ENCODE results near the gene CELF6. TPM values are rescaled to one million over a fixed set of nuclear protein-coding genes. Genes with fewer than 3 reads are reported as not detected.

CELF6 gene
- polyA plus RNA-seq (2013): 1.7 TPM

DNA sequence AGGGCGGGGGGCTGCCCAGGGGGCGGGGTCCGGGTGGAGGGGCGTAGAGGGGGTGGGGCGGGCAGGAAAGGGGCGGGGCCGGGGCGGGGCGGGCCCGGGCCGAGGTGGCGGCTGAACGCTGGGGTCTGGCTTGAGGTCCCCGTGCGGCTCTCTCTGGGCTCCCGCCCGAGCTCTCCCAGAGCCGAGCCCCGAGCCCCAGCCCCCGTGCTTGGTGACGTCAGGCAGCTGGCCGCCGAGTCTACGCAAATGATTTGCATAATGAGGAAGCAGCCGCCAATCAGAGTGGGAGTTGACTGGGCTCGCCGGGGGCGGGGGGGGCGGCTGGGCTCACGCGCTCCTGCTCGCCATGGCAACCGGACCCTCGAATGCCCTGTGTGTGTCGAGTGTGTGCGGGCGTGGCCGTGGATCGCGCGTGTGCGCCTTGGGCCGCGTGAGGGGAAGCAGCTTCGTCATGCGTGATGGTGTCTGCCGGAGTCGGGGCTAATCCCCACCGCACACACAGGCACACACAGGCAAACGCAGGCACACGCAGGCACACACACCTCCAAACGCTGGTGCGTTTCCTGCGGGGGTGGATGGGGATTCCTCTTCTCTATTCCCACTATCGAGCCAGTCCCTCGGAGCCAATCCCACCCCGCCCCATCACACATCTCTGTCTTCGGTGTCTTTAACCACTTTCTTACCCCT lies at the start of gene CELF6:
CELF6 (minus strand) TSS at position 173 of the 687 bp plus-strand sequence. CDS start 283 bp downstream, outside the sequence.
- H3K4me1 ChIP-seq (ENCODE audit: control extremely low read depth in 1 of 4, control insufficient read depth in 4 of 4, insufficient read depth in 4 of 4, low read length in 3 of 4): peaks cover 4 to 12% (median 10%) of the 10 kb centered on the region in 4 experiments
- under 1% methylated on average over 43 of the region's 58 CpGs for WGBS (ENCODE audit: insufficient coverage)
- peak; percentile 88 to 95 (median 91) for DNase-seq
- POLR2A ChIA-PET: no interaction called here
- H3K36me3 ChIP-seq (ENCODE audit: control insufficient read depth in 4 of 4, insufficient read depth in 4 of 4, low read length in 3 of 4): peaks cover 0 to 8% (median 0%) of the 10 kb centered on the region in 4 experiments
- H3K4me3 ChIP-seq (ENCODE audit: control insufficient read depth in 1 of 7, extremely low read depth in 1 of 7, insufficient read depth in 4 of 7, low read depth in 2 of 7, low read length in 6 of 7): peak within 1 kb of the TSS; percentile 4 to 80 (median 61)
- H3K27me3 ChIP-seq (replicated peaks in 2 of 5; ENCODE audit: control insufficient read depth in 4 of 5, insufficient read depth in 5 of 5, low read length in 4 of 5): peaks cover 0 to 4% (median 0%) of the 10 kb centered on the region in 5 experiments
- peaks cover 0 to 13% (median 0%) of the 10 kb centered on the region in 5 experiments for H3K9me3 ChIP-seq (ENCODE audit: control extremely low read depth in 1 of 5, control insufficient read depth in 4 of 5, insufficient read depth in 2 of 5, low read depth in 1 of 5, low read length in 4 of 5)
- CTCF ChIA-PET: no interaction called here
- H3K27ac ChIP-seq (ENCODE audit: insufficient read depth in 1 of 2, low read depth in 1 of 2, low read length in 2 of 2, poor library complexity in 1 of 2, severe bottlenecking in 2 of 2): no peak within 1 kb of the TSS

- Histone ChIP-seq H3K36me3 (ENCODE audit: control insufficient read depth in 4 of 4, insufficient read depth in 4 of 4, low read length in 3 of 4) (peaks cover 2 to 18% (median 4%) of the 10 kb centered on the region in 4 experiments), H3K27me3 (replicated peaks in 2 of 5; ENCODE audit: control insufficient read depth in 4 of 5, insufficient read depth in 5 of 5, low read length in 4 of 5) (no peaks in the 10 kb centered on the region), H3K4me3 (ENCODE audit: control insufficient read depth in 1 of 7, extremely low read depth in 1 of 7, insufficient read depth in 4 of 7, low read depth in 2 of 7, low read length in 6 of 7) (peak overlapping the region in 1 of 7 experiments; percentile 19), H3K27ac (ENCODE audit: insufficient read depth in 1 of 2, low read depth in 1 of 2, low read length in 2 of 2, poor library complexity in 1 of 2, severe bottlenecking in 2 of 2) (peak overlapping the region in 1 of 2 experiments; percentile 19), H3K4me1 (ENCODE audit: control extremely low read depth in 1 of 4, control insufficient read depth in 4 of 4, insufficient read depth in 4 of 4, low read length in 3 of 4) (peaks cover 27 to 64% (median 50%) of the 10 kb centered on the region in 4 experiments), H3K9me3 (ENCODE audit: control extremely low read depth in 1 of 5, control insufficient read depth in 4 of 5, insufficient read depth in 2 of 5, low read depth in 1 of 5, low read length in 4 of 5) (no peaks in the 10 kb centered on the region)
- CTCF ChIA-PET: interaction anchor here (0.8 to 1.7 kb wide), 5 partner anchors 11 to 231 kb away, joined by 3 to 5 read pairs (median 3); no protein-coding TSS in a partner anchor
- peak in 2 of 3 donors; percentile 32 for DNase-seq
- POLR2A ChIA-PET: no interaction called here
- WGBS (ENCODE audit: insufficient coverage): no CpG with 5 or more reads among the region's 2 CpGs
Measured at GRCh38 chr15:72368899-72369298, 48.9 kb upstream of the CELF6 start.

DNA sequence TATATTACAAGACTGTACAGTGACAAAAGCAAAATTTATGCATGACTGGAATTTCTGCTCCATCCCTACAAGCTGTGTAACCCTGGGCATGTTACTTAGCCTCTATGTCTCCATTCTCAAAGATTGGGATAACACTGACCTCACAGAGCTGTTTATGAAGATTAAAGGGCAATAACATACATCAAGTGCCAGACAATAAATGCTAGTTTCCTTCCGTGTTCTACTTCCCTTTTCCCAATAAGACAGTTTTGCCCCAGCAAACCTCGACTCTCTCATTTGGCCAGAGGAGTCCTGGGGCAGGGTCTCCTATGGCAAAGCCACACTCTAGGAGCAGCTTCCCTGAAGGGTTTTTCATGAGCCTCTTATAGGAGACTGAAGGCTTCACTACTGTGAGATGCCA lies 48.4 kb upstream of the CELF6 start:
- DNase-seq: peak in 2 of 3 donors; percentile 21 to 42
- H3K27me3 ChIP-seq (replicated peaks in 2 of 5; ENCODE audit: control insufficient read depth in 4 of 5, insufficient read depth in 5 of 5, low read length in 4 of 5): no peaks in the 10 kb centered on the region
- no peak overlapping the region for H3K4me3 ChIP-seq (ENCODE audit: control insufficient read depth in 1 of 7, extremely low read depth in 1 of 7, insufficient read depth in 4 of 7, low read depth in 2 of 7, low read length in 6 of 7)
- peaks cover 27 to 63% (median 49%) of the 10 kb centered on the region in 4 experiments for H3K4me1 ChIP-seq (ENCODE audit: control extremely low read depth in 1 of 4, control insufficient read depth in 4 of 4, insufficient read depth in 4 of 4, low read length in 3 of 4)
- POLR2A ChIA-PET: no interaction called here
- no peak overlapping the region for H3K27ac ChIP-seq (ENCODE audit: insufficient read depth in 1 of 2, low read depth in 1 of 2, low read length in 2 of 2, poor library complexity in 1 of 2, severe bottlenecking in 2 of 2)
- 0% methylated on average over 1 of the region's 2 CpGs for WGBS (ENCODE audit: insufficient coverage)
- CTCF ChIA-PET: interaction anchor here (0.6 to 1.7 kb wide), 5 partner anchors 11 to 232 kb away, joined by 3 to 5 read pairs (median 3); no protein-coding TSS in a partner anchor
- no peaks in the 10 kb centered on the region for H3K9me3 ChIP-seq (ENCODE audit: control extremely low read depth in 1 of 5, control insufficient read depth in 4 of 5, insufficient read depth in 2 of 5, low read depth in 1 of 5, low read length in 4 of 5)
- H3K36me3 ChIP-seq (ENCODE audit: control insufficient read depth in 4 of 4, insufficient read depth in 4 of 4, low read length in 3 of 4): peaks cover 2 to 21% (median 4%) of the 10 kb centered on the region in 4 experiments

DNA sequence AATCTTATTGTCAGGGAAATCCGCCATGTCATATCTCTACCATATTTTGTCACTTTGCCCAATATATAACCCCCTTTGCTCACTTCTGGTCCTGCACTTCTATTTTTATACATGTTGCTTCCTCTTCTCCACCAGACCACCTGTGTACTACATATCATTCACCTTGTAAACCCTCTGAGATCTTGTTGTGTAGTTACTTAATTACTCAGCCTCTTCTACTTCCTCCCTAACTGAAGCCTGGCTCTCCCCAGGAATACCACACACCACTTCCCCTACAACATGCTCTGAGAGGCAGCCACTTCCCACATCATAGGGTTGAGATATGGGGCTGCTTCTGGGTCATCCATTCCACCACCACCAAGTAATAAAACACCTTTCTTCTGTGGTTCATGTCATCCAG lies 45.9 kb upstream of the CELF6 start:
- Histone ChIP-seq H3K4me3 (ENCODE audit: control insufficient read depth in 1 of 7, extremely low read depth in 1 of 7, insufficient read depth in 4 of 7, low read depth in 2 of 7, low read length in 6 of 7) (peak overlapping the region in 2 of 7 experiments; percentile 18 to 36), H3K27ac (ENCODE audit: insufficient read depth in 1 of 2, low read depth in 1 of 2, low read length in 2 of 2, poor library complexity in 1 of 2, severe bottlenecking in 2 of 2) (no peak overlapping the region), H3K36me3 (ENCODE audit: control insufficient read depth in 4 of 4, insufficient read depth in 4 of 4, low read length in 3 of 4) (peaks cover 1 to 35% (median 3%) of the 10 kb centered on the region in 4 experiments), H3K4me1 (ENCODE audit: control extremely low read depth in 1 of 4, control insufficient read depth in 4 of 4, insufficient read depth in 4 of 4, low read length in 3 of 4) (peaks cover 27 to 54% (median 42%) of the 10 kb centered on the region in 4 experiments), H3K27me3 (replicated peaks in 2 of 5; ENCODE audit: control insufficient read depth in 4 of 5, insufficient read depth in 5 of 5, low read length in 4 of 5) (no peaks in the 10 kb centered on the region), H3K9me3 (ENCODE audit: control extremely low read depth in 1 of 5, control insufficient read depth in 4 of 5, insufficient read depth in 2 of 5, low read depth in 1 of 5, low read length in 4 of 5) (no peaks in the 10 kb centered on the region)
- POLR2A ChIA-PET: no interaction called here
- CTCF ChIA-PET: interaction anchor here (1.1 to 1.3 kb wide), 2 partner anchors 9 to 165 kb away, joined by 3 to 5 read pairs; partner anchors contain the start of gene HEXA
- peak; percentile 68 to 92 (median 87) for DNase-seq
- 25% methylated on average over 1 of the region's 1 CpG for WGBS (ENCODE audit: insufficient coverage)

DNA sequence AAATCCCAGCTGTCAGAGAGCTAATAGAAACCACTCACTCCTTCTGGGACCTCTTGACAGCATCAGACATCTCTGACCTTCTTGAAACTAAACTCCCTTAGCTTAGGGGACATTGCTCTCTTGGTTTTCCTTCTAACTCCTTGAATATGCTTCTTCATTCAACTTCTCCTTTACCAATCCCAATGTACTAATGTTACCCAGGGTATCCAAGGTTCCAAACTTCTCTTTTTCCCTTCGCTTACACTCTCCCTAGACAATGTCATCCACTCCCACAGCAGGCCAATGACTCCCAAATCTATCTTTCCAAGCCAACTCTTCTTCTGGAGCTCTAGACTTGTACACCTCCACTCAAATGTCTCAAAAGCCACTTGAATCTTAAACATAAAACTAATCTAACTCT lies 41.2 kb upstream of the CELF6 start:
- Histone ChIP-seq H3K36me3 (ENCODE audit: control insufficient read depth in 4 of 4, insufficient read depth in 4 of 4, low read length in 3 of 4) (peaks cover 2 to 54% (median 11%) of the 10 kb centered on the region in 4 experiments), H3K27me3 (replicated peaks in 2 of 5; ENCODE audit: control insufficient read depth in 4 of 5, insufficient read depth in 5 of 5, low read length in 4 of 5) (no peaks in the 10 kb centered on the region), H3K9me3 (ENCODE audit: control extremely low read depth in 1 of 5, control insufficient read depth in 4 of 5, insufficient read depth in 2 of 5, low read depth in 1 of 5, low read length in 4 of 5) (no peaks in the 10 kb centered on the region), H3K4me1 (ENCODE audit: control extremely low read depth in 1 of 4, control insufficient read depth in 4 of 4, insufficient read depth in 4 of 4, low read length in 3 of 4) (peaks cover 0 to 10% (median 7%) of the 10 kb centered on the region in 4 experiments), H3K4me3 (ENCODE audit: control insufficient read depth in 1 of 7, extremely low read depth in 1 of 7, insufficient read depth in 4 of 7, low read depth in 2 of 7, low read length in 6 of 7) (no peak overlapping the region), H3K27ac (ENCODE audit: insufficient read depth in 1 of 2, low read depth in 1 of 2, low read length in 2 of 2, poor library complexity in 1 of 2, severe bottlenecking in 2 of 2) (no peak overlapping the region)
- 100% methylated on average over 1 of the region's 1 CpG for WGBS (ENCODE audit: insufficient coverage)
- ChIA-PET CTCF (no interaction called here), POLR2A (no interaction called here)
- no peak for DNase-seq

DNA sequence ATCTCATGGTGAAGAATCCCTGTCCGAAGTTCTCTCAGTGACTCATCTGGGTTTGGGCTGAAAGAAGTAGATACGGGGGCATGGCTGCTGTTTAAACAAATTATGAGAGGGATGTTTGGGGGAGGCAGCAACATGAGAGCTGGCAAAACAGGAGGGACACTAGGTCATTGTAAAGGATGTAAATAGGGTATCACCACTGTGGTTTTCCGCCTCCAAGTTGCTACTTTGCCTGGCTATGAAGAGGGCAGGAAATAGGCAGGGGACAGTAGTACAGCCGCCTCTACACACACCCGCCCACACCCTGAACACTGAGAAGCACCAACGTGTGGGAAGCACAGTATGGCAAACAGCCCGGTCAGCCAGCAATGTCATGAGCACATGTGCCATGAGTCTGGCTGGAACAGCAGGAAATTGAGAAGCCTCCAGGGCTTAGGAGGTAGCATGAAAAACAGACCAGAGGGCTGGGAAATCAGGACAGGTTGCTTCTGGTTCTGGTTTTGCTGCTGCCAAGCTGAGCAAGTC lies 38.8 kb upstream of the CELF6 start:
- WGBS (ENCODE audit: insufficient coverage): 83% methylated on average over 6 of the region's 7 CpGs
- Histone ChIP-seq H3K27me3 (replicated peaks in 2 of 5; ENCODE audit: control insufficient read depth in 4 of 5, insufficient read depth in 5 of 5, low read length in 4 of 5) (no peaks in the 10 kb centered on the region), H3K4me1 (ENCODE audit: control extremely low read depth in 1 of 4, control insufficient read depth in 4 of 4, insufficient read depth in 4 of 4, low read length in 3 of 4) (no peaks in the 10 kb centered on the region), H3K36me3 (ENCODE audit: control insufficient read depth in 4 of 4, insufficient read depth in 4 of 4, low read length in 3 of 4) (peaks cover 7 to 77% (median 32%) of the 10 kb centered on the region in 4 experiments), H3K4me3 (ENCODE audit: control insufficient read depth in 1 of 7, extremely low read depth in 1 of 7, insufficient read depth in 4 of 7, low read depth in 2 of 7, low read length in 6 of 7) (no peak overlapping the region), H3K27ac (ENCODE audit: insufficient read depth in 1 of 2, low read depth in 1 of 2, low read length in 2 of 2, poor library complexity in 1 of 2, severe bottlenecking in 2 of 2) (no peak overlapping the region), H3K9me3 (ENCODE audit: control extremely low read depth in 1 of 5, control insufficient read depth in 4 of 5, insufficient read depth in 2 of 5, low read depth in 1 of 5, low read length in 4 of 5) (no peaks in the 10 kb centered on the region)
- POLR2A ChIA-PET: no interaction called here
- no peak for DNase-seq
- CTCF ChIA-PET: no interaction called here

DNA sequence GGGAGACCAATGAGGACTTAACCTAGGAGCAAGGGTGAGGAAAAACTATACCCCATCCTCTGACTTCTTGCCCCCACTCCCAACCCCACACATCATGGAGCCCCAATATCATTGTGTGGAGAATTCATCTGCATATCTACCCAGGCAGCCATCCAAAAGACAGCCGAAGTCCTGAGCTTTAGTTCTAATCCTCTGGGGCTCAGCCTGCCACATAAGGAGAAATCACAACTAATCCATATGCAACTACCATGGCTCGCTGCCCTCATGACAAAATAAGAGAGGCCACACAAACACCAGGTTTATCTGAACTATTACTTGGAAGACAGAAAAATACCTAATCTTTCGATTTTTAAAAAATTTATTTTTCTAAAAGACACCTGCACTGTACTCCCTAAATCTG lies 38.2 kb upstream of the CELF6 start:
- ChIA-PET CTCF (interaction anchor here (1.1 kb wide), 1 partner anchor 11 kb away, joined by 3 read pairs; no protein-coding TSS in a partner anchor), POLR2A (no interaction called here)
- WGBS (ENCODE audit: insufficient coverage): 92% methylated on average over 3 of the region's 3 CpGs
- Histone ChIP-seq H3K27ac (ENCODE audit: insufficient read depth in 1 of 2, low read depth in 1 of 2, low read length in 2 of 2, poor library complexity in 1 of 2, severe bottlenecking in 2 of 2) (no peak overlapping the region), H3K36me3 (ENCODE audit: control insufficient read depth in 4 of 4, insufficient read depth in 4 of 4, low read length in 3 of 4) (peaks cover 9 to 78% (median 35%) of the 10 kb centered on the region in 4 experiments), H3K4me3 (ENCODE audit: control insufficient read depth in 1 of 7, extremely low read depth in 1 of 7, insufficient read depth in 4 of 7, low read depth in 2 of 7, low read length in 6 of 7) (no peak overlapping the region), H3K27me3 (replicated peaks in 2 of 5; ENCODE audit: control insufficient read depth in 4 of 5, insufficient read depth in 5 of 5, low read length in 4 of 5) (no peaks in the 10 kb centered on the region), H3K4me1 (ENCODE audit: control extremely low read depth in 1 of 4, control insufficient read depth in 4 of 4, insufficient read depth in 4 of 4, low read length in 3 of 4) (no peaks in the 10 kb centered on the region), H3K9me3 (ENCODE audit: control extremely low read depth in 1 of 5, control insufficient read depth in 4 of 5, insufficient read depth in 2 of 5, low read depth in 1 of 5, low read length in 4 of 5) (no peaks in the 10 kb centered on the region)
- no peak for DNase-seq
